Activated T-cell treated with anti-CD3 and anti-CD28 coated beads for 24 hours (primary cell): ENCODE results near the gene HOXC4.
"Not testable (repeated sequence)": the region's sequence is repeated elsewhere in the genome, so short reads cannot be mapped to it uniquely, and the experiment has no call there.

Experiments used
- DNase-seq: peaks from one replicate; pipeline ENCODE4 v3.0.0-alpha.2; 2020; ENCODE audit warnings: low read depth

The HOXC4 gene

GRCh38 chr12:54041097-54041690 is 12.4 kb upstream of the HOXC4 start:
- no peak for DNase-seq

GRCh38 chr12:54042033-54042432 is 11.6 kb upstream of the HOXC4 start:
- DNase-seq, result not testable (repeated sequence)

GRCh38 chr12:54042970-54043853 is 10.4 kb upstream of the HOXC4 start:
- no peak for DNase-seq

GRCh38 chr12:54044425-54045103 is 9.1 kb upstream of the HOXC4 start:
- DNase-seq, result no peak

GRCh38 chr12:54045401-54045800 is 8.2 kb upstream of the HOXC4 start:
- DNase-seq, result no peak

- no peak for DNase-seq
Observed at GRCh38 chr12:54045868-54046521, 7.6 kb upstream of the HOXC4 start.

- no peak for DNase-seq
Observed at GRCh38 chr12:54046809-54047159, 6.9 kb upstream of the HOXC4 start.

- no peak for DNase-seq
Observed at GRCh38 chr12:54047160-54047963, 6.3 kb upstream of the HOXC4 start.

- DNase-seq, result no peak
Observed at GRCh38 chr12:54047964-54048303, 5.7 kb upstream of the HOXC4 start.

GRCh38 chr12:54048406-54049093 is 5.1 kb upstream of the HOXC4 start:
- DNase-seq, result no peak

- DNase-seq, result no peak
Observed at GRCh38 chr12:54049108-54049507, 4.5 kb upstream of the HOXC4 start.

GRCh38 chr12:54050482-54050810 is 3.2 kb upstream of the HOXC4 start:
- no peak for DNase-seq

- DNase-seq, result no peak
Observed at GRCh38 chr12:54051026-54051842, 2.4 kb upstream of the HOXC4 start.

- DNase-seq, result no peak
Observed at GRCh38 chr12:54051874-54052437, 1.7 kb upstream of the HOXC4 start.

GRCh38 chr12:54052438-54053002 is 1.1 kb upstream of the HOXC4 start:
- DNase-seq, result no peak

- no peak for DNase-seq
Observed at GRCh38 chr12:54053003-54053750, 458 bp upstream of the HOXC4 start.

- no peak for DNase-seq
Observed at GRCh38 chr12:54054742-54055194, 1.1 kb downstream of the HOXC4 start.

- DNase-seq, result no peak
Observed at GRCh38 chr12:54055552-54055951, 1.9 kb downstream of the HOXC4 start.

GRCh38 chr12:54056110-54056509 is 2.5 kb downstream of the HOXC4 start:
- DNase-seq, result no peak
